Osteoblast (primary cell): ENCODE results near the gene ENOX1. TPM values are rescaled to one million over a fixed set of nuclear protein-coding genes. Genes with fewer than 3 reads are reported as not detected.

Experiments used
- DNase-seq: peaks from one replicate; pipeline ENCODE4 v3.0.0; 2011; ENCODE audit warnings: low spot score, mixed read lengths; ENCODE audit not compliant: insufficient read length; ENCODE audit errors: missing footprints
- H2AFZ ChIP-seq: 2 replicates; pipeline ENCODE4 v1.6.0; 2011; ENCODE audit warnings: mild to moderate bottlenecking, low read length
- H3K27ac ChIP-seq: 2 replicates; pipeline ENCODE4 v1.5.1; 2011; ENCODE audit warnings: mild to moderate bottlenecking, low read depth, low read length, moderate library complexity
- H3K27me3 ChIP-seq: 2 replicates; pipeline ENCODE4 v1.6.0; 2012; ENCODE audit warnings: mild to moderate bottlenecking, control low read depth, inconsistent platforms, low read length, moderate library complexity; ENCODE audit not compliant: insufficient read depth
- H3K36me3 ChIP-seq: 2 replicates; pipeline ENCODE4 v1.5.1; 2011; ENCODE audit warnings: mild to moderate bottlenecking, low read length, control low read depth, moderate library complexity; ENCODE audit not compliant: insufficient read depth
- H3K4me1 ChIP-seq: 2 replicates; pipeline ENCODE4 v1.5.1; 2011; ENCODE audit warnings: mild to moderate bottlenecking, low read length, control low read depth, moderate library complexity; ENCODE audit not compliant: insufficient read depth
- H3K4me2 ChIP-seq: 2 replicates; pipeline ENCODE4 v1.6.0; 2011; ENCODE audit warnings: mild to moderate bottlenecking, low read length; ENCODE audit not compliant: insufficient read depth
- H3K4me3 ChIP-seq: fragments of 200-600 bp; sonication (generic); 3 replicates; pipeline ENCODE4 v1.5.1; 2012; ENCODE audit warnings: mild to moderate bottlenecking, low read length, inconsistent platforms; ENCODE audit not compliant: insufficient read depth
- H3K79me2 ChIP-seq: 2 replicates; pipeline ENCODE4 v1.6.0; 2012; ENCODE audit warnings: mild to moderate bottlenecking, low read length, control low read depth, inconsistent platforms; ENCODE audit not compliant: insufficient read depth
- H3K9me3 ChIP-seq: 2 replicates; pipeline ENCODE4 v1.5.1; 2011; ENCODE audit warnings: low read depth, low read length, control low read depth
- H4K20me1 ChIP-seq: 2 replicates; pipeline ENCODE4 v1.6.0; 2012; ENCODE audit warnings: mild to moderate bottlenecking, low read length, control low read depth; ENCODE audit not compliant: insufficient read depth
- total RNA-seq: library from RNA; depleted of rRNA; stranded (reverse); fragments of >200 nt; gene quantifications from 2 replicates; pipeline ENCODE4 v1.2.3, GENCODE V29; 2012
- TF ChIP-seq, protein P1 (sequence below): IDR thresholded peaks from 2 replicates; pipeline ENCODE4 v1.5.1; 2011; ENCODE audit warnings: mild to moderate bottlenecking, low read depth, low read length, moderate library complexity; ENCODE audit errors: extremely low read depth

The ENOX1 gene
- total RNA-seq, 1 donor = 5.4 TPM

GRCh38 chr13:43558326-43558725 is 228.4 kb downstream of the ENOX1 start:
- no peak for DNase-seq
- no peak overlapping the region for H3K4me3 ChIP-seq
- H3K27ac ChIP-seq = no peak overlapping the region
- H3K27me3 ChIP-seq = no peaks in the 10 kb centered on the region
- no peaks in the 10 kb centered on the region for H3K79me2 ChIP-seq
- no peaks in the 10 kb centered on the region for H3K36me3 ChIP-seq
- no peak overlapping the region for H2AFZ ChIP-seq
- no peaks in the 10 kb centered on the region for H3K9me3 ChIP-seq
- TF ChIP-seq, protein P1, sequence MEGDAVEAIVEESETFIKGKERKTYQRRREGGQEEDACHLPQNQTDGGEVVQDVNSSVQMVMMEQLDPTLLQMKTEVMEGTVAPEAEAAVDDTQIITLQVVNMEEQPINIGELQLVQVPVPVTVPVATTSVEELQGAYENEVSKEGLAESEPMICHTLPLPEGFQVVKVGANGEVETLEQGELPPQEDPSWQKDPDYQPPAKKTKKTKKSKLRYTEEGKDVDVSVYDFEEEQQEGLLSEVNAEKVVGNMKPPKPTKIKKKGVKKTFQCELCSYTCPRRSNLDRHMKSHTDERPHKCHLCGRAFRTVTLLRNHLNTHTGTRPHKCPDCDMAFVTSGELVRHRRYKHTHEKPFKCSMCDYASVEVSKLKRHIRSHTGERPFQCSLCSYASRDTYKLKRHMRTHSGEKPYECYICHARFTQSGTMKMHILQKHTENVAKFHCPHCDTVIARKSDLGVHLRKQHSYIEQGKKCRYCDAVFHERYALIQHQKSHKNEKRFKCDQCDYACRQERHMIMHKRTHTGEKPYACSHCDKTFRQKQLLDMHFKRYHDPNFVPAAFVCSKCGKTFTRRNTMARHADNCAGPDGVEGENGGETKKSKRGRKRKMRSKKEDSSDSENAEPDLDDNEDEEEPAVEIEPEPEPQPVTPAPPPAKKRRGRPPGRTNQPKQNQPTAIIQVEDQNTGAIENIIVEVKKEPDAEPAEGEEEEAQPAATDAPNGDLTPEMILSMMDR = no peak
- no peaks in the 10 kb centered on the region for H4K20me1 ChIP-seq
- H3K4me1 ChIP-seq = no peaks in the 10 kb centered on the region
- no peak overlapping the region for H3K4me2 ChIP-seq

DNA sequence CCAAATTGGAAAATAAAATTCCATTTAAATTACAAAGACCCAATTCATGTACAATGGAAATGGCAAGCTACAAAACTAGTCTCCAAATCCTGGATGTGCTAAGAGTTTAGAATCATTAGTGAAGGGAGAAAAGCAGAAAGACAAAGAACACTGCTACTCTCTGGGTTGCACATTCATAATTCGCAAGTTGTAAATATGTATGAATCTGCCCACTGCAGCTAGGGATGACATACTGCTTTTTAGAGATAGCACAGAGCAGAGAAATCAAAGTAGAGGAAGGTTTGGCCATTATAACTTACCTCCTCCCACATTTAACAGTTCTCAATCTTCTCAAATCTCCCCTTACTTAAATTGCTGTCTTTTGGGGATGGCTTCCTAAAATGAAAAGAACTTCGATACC is 231.1 kb downstream of the ENOX1 start:
- H4K20me1 ChIP-seq = no peaks in the 10 kb centered on the region
- no peak for DNase-seq
- H3K27me3 ChIP-seq = no peaks in the 10 kb centered on the region
- no peak overlapping the region for H3K4me3 ChIP-seq
- no peak overlapping the region for H3K27ac ChIP-seq
- H3K4me1 ChIP-seq = no peaks in the 10 kb centered on the region
- no peaks in the 10 kb centered on the region for H3K9me3 ChIP-seq
- no peak overlapping the region for H3K4me2 ChIP-seq
- H2AFZ ChIP-seq = no peak overlapping the region
- TF ChIP-seq, protein P1 = no peak
- H3K79me2 ChIP-seq = no peaks in the 10 kb centered on the region
- H3K36me3 ChIP-seq = no peaks in the 10 kb centered on the region

DNA sequence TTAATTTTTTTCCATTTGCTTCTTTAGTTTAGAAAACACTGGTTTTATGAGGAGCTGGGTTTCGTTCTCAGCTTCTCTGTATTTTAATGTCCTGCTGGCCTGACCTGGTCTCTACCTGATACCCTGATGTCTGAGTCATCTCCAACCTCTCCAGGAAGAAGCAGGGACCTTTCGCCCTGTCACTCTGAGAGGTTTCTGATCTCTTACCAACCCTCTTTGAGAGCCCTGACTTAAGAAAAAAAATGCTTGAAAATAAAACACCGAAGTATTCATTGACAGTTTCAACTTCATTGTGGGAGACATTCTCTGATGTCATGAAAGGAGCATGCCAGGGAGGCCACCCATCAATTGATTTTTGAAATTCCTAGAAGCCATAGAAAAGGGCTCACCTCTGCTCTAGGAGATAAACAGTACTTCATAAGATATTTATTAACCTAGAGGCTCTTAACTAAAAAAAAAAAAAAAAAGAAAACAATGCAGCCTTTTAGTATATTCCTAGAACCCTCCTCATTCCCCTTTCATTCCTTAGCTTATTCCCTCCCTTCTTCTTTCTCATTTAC is 234.8 kb downstream of the ENOX1 start:
- TF ChIP-seq, protein P1 = no peak
- Histone ChIP-seq H2AFZ (no peak overlapping the region), H3K79me2 (no peaks in the 10 kb centered on the region), H3K27ac (no peak overlapping the region), H3K36me3 (no peaks in the 10 kb centered on the region), H3K4me2 (no peak overlapping the region), H3K27me3 (no peaks in the 10 kb centered on the region), H3K4me3 (no peak overlapping the region), H4K20me1 (no peaks in the 10 kb centered on the region), H3K4me1 (no peaks in the 10 kb centered on the region), H3K9me3 (no peaks in the 10 kb centered on the region)
- DNase-seq = no peak

DNA sequence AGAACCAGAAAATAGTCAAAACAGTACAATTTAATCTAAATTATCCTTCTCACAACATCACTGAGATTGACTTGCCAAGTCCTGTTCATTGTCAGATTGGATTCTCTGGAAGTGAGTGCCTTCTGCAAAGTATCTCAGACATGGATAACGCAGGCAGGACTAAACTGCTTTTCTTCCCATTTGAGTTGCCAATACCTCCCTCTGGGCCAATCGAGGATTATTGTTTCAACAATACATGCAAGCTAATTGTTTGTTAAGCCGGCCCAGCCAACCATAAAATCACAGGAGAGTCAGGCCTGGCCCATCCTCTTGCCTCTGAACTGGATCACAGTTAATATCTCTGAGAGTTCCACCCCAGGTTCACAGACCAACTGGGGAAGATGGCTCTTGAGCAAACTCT is 240.0 kb downstream of the ENOX1 start:
- no peak overlapping the region for H2AFZ ChIP-seq
- H3K36me3 ChIP-seq = no peaks in the 10 kb centered on the region
- H3K27ac ChIP-seq = no peak overlapping the region
- DNase-seq = no peak
- H3K9me3 ChIP-seq = no peaks in the 10 kb centered on the region
- peaks cover 30% of the 10 kb centered on the region for H3K4me1 ChIP-seq
- H3K4me3 ChIP-seq = no peak overlapping the region
- no peaks in the 10 kb centered on the region for H4K20me1 ChIP-seq
- no peak overlapping the region for H3K4me2 ChIP-seq
- no peaks in the 10 kb centered on the region for H3K79me2 ChIP-seq
- TF ChIP-seq, protein P1 = no peak
- no peaks in the 10 kb centered on the region for H3K27me3 ChIP-seq
